ENCODE measurements around the gene HYCC2. TPM values are rescaled to one million over a fixed set of nuclear protein-coding genes. Genes with fewer than 3 reads are reported as not detected.

The HYCC2 gene
- polyA plus RNA-seq, 2 of the 4 experiments (the other 2 are of a cell fraction): 3.0 to 5.8 TPM

DNA sequence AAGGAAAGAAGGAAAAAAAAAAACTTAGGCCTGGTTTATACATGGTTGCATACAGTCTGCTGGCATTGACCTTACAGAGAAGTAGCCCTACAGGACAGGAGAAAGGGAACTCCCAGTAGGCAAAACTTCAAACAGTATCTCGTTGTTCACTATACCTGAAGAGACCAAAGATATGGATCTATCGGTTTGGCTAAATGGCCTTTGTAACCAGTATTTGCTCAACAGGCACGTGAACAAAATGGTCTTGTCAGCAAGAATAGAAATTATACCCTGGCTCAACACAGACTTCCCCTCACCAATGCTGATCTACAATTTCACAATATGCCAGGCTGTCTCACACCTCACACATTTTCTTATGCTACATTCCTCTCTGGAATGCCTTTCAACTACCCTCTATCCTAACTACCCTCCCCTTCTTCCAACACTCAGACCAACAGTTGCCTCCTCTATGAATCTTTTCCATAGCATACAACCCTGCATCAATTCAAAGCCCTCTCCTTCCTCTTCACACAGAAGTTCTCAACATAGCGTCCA, 13.7 kb downstream of the HYCC2 start:
- H3K9me3 ChIP-seq: no peaks in the 10 kb centered on the region
- no peak overlapping the region for H3K27ac ChIP-seq
- ChIA-PET CTCF (interaction anchor here (0.8 to 1.7 kb wide), 3 partner anchors 9 to 152 kb away, joined by 3 to 7 read pairs (median 5); no protein-coding TSS in a partner anchor), POLR2A (no interaction called here)
- 87% methylated on average over 4 of the region's 4 CpGs for WGBS (ENCODE audit: missing lambda C conversion rate)
- no peak overlapping the region for H3K4me3 ChIP-seq
- DNase-seq (ENCODE audit: low read depth in 1 of 2, low spot score in 1 of 2): no peak
- FAIRE-seq: no peak
- no peaks in the 10 kb centered on the region for H3K4me1 ChIP-seq
- H3K4me2 ChIP-seq: no peak overlapping the region
- ATAC-seq: no peak
- TF ChIP-seq POLR2A (IDR thresholded peaks at IDR 0.05; ENCODE audit: low read length) (no peak), MYC (IDR thresholded peaks at IDR 0.05; ENCODE audit: borderline replicate concordance, low read length) (no peak), FOSB (CRISPR knock-in tag; IDR thresholded peaks at IDR 0.05) (no peak), MAFK (IDR thresholded peaks at IDR 0.05; ENCODE audit: partially characterized antibody) (peak; percentile 57), POLR2AphosphoS2 (conservative IDR thresholded peaks at IDR 0.05; ENCODE audit: low read length) (no peak), TFCP2L1 (CRISPR knock-in tag; IDR thresholded peaks at IDR 0.05) (no peak)

DNA sequence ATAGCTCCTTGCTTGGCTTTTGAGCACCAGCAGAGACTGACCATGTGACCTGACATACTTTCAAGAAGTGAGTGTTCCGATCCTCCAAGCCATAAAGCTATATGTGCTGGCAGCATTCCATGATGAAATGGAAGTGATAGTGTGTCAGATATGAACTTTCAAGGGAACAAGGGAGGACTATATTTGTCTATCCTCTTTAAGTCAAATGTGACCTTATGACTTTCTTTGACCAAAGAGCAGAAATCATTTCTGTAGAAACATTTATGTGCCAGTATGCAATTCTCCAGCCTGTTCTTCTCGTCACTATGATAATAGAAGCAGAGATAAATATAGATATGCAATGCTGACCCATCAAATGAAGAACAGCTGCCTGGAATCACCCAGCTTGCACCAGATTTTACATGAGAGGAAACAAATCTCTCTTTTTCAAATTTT, 14.4 kb downstream of the HYCC2 start:
- FAIRE-seq: no peak
- H3K4me1 ChIP-seq: no peaks in the 10 kb centered on the region
- CTCF ChIA-PET: interaction anchor here (0.7 to 1.7 kb wide), 5 partner anchors 10 to 152 kb away, joined by 3 to 7 read pairs (median 4); no protein-coding TSS in a partner anchor
- ATAC-seq: no peak
- H3K4me2 ChIP-seq: no peak overlapping the region
- H3K9me3 ChIP-seq: no peaks in the 10 kb centered on the region
- no peak overlapping the region for H3K27ac ChIP-seq
- 93% methylated on average over 2 of the region's 2 CpGs for WGBS (ENCODE audit: missing lambda C conversion rate)
- no peak overlapping the region for H3K4me3 ChIP-seq
- POLR2A ChIA-PET: no interaction called here
- no peak for TF ChIP-seq ZNF302 (CRISPR knock-in tag; IDR thresholded peaks at IDR 0.05)
- no peak for TF ChIP-seq EHF (CRISPR knock-in tag; IDR thresholded peaks at IDR 0.05)
- no peak for TF ChIP-seq NFE2L2 (conservative IDR thresholded peaks at IDR 0.05; ENCODE audit: low read length)
- no peak for DNase-seq (ENCODE audit: low read depth in 1 of 2, low spot score in 1 of 2)

DNA sequence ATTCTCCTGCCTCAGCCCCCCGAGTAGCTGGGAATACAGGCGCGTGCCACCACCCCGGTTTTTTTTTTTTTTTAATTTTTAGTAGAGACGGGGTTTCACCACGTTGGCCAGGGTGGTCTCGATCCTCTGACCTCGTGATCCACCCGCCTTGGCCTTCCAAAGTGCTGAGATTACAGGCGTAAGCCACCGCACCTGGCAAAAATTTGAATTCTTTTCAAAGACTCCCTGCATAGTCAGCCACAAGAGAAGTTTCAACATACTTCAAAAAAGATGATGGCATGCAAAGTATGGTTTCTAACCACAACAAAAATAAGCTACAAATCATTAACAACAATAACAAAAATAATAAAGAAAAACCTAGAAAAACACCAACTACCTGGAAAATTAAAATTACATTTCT, 22.0 kb downstream of the HYCC2 start:
- CTCF ChIA-PET: interaction anchor here (1.0 to 2.0 kb wide), 3 partner anchors 17 to 86 kb away, joined by 3 to 11 read pairs (median 3); partner anchors contain the start of gene ORC2
- H3K4me2 ChIP-seq: no peak overlapping the region
- no peak overlapping the region for H3K27ac ChIP-seq
- DNase-seq (ENCODE audit: low read depth in 1 of 2, low spot score in 1 of 2) (no peak), FAIRE-seq (no peak), ATAC-seq (no peak)
- POLR2A ChIA-PET: no interaction called here
- 94% methylated on average over 11 of the region's 11 CpGs for WGBS (ENCODE audit: missing lambda C conversion rate)
- TF ChIP-seq EHMT2 (IDR thresholded peaks at IDR 0.05; ENCODE audit: low read depth) (no peak), SMC3 (IDR thresholded peaks at IDR 0.05) (no peak), MAFK (IDR thresholded peaks at IDR 0.05; ENCODE audit: partially characterized antibody) (no peak), KDM1A (IDR thresholded peaks at IDR 0.05; ENCODE audit: low read depth) (no peak), GATA3 (IDR thresholded peaks at IDR 0.05; ENCODE audit: borderline replicate concordance) (no peak), HEYL (CRISPR knock-in tag; IDR thresholded peaks at IDR 0.05) (no peak), ZSCAN20 (CRISPR knock-in tag; IDR thresholded peaks at IDR 0.05) (no peak), CBX2 (IDR thresholded peaks at IDR 0.05; ENCODE audit: borderline replicate concordance, low read depth) (no peak), BHLHE40 (IDR thresholded peaks at IDR 0.05; ENCODE audit: low read depth, low read length) (no peak), CBX8 (IDR thresholded peaks at IDR 0.05) (no peak), RAD21 (conservative IDR thresholded peaks at IDR 0.05 in 1 of 2, IDR thresholded peaks at IDR 0.05 in 1 of 2) (no peak), EHF (CRISPR knock-in tag; IDR thresholded peaks at IDR 0.05) (no peak), RCOR1 (IDR thresholded peaks at IDR 0.05; ENCODE audit: low read depth, low read length) (no peak)
- TF ChIP-seq, protein P1, sequence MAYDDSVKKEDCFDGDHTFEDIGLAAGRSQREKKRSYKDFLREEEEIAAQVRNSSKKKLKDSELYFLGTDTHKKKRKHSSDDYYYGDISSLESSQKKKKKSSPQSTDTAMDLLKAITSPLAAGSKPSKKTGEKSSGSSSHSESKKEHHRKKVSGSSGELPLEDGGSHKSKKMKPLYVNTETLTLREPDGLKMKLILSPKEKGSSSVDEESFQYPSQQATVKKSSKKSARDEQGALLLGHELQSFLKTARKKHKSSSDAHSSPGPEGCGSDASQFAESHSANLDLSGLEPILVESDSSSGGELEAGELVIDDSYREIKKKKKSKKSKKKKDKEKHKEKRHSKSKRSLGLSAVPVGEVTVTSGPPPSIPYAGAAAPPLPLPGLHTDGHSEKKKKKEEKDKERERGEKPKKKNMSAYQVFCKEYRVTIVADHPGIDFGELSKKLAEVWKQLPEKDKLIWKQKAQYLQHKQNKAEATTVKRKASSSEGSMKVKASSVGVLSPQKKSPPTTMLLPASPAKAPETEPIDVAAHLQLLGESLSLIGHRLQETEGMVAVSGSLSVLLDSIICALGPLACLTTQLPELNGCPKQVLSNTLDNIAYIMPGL (CRISPR knock-in tag; IDR thresholded peaks at IDR 0.05; ENCODE audit: borderline replicate concordance): no peak
- TF ChIP-seq, protein P2, sequence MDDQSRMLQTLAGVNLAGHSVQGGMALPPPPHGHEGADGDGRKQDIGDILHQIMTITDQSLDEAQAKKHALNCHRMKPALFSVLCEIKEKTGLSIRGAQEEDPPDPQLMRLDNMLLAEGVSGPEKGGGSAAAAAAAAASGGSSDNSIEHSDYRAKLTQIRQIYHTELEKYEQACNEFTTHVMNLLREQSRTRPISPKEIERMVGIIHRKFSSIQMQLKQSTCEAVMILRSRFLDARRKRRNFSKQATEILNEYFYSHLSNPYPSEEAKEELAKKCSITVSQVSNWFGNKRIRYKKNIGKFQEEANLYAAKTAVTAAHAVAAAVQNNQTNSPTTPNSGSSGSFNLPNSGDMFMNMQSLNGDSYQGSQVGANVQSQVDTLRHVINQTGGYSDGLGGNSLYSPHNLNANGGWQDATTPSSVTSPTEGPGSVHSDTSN (IDR thresholded peaks at IDR 0.05): no peak
- no peak overlapping the region for H3K4me3 ChIP-seq
- no peaks in the 10 kb centered on the region for H3K4me1 ChIP-seq
- H3K9me3 ChIP-seq: no peaks in the 10 kb centered on the region

All from A549 (cell line).